Endothelial cell of hepatic sinusoid (primary cell): ENCODE results near the gene C15orf39.
"Not testable (repeated sequence)": the region's sequence is repeated elsewhere in the genome, so short reads cannot be mapped to it uniquely, and the experiment has no call there.

Experiments used
- in situ Hi-C: cut with HindIII; loops from 2 replicates; pipeline ENCODE4 v1.10.0; 2017; ENCODE audit warnings: low sequenced_read_pairs

Gene C15orf39

GRCh38 chr15:75208501-75209288 lies 7.0 kb downstream of the C15orf39 start:
- in situ Hi-C loops, result loop anchor here (25.0 kb wide), 1 partner anchor 104 kb away; no protein-coding TSS in a partner anchor

- in situ Hi-C loops, result loop anchor here (25.0 kb wide), 1 partner anchor 103 kb away; no protein-coding TSS in a partner anchor
Measured at GRCh38 chr15:75209289-75209676, 7.6 kb downstream of the C15orf39 start.

GRCh38 chr15:75210811-75211230 lies 9.1 kb downstream of the C15orf39 start:
- in situ Hi-C loops, result loop anchor here (25.0 kb wide), 1 partner anchor 101 kb away; no protein-coding TSS in a partner anchor

GRCh38 chr15:75211436-75212199 lies 9.9 kb downstream of the C15orf39 start:
- in situ Hi-C loops, result loop anchor here (25.0 kb wide), 1 partner anchor 101 kb away; no protein-coding TSS in a partner anchor

GRCh38 chr15:75212200-75212858 lies 10.6 kb downstream of the C15orf39 start:
- in situ Hi-C loops, result loop anchor here (25.0 kb wide), 1 partner anchor 100 kb away; no protein-coding TSS in a partner anchor

- in situ Hi-C loops, result loop anchor here (25.0 kb wide), 1 partner anchor 99 kb away; no protein-coding TSS in a partner anchor
Measured at GRCh38 chr15:75213212-75213767, 11.6 kb downstream of the C15orf39 start.

- in situ Hi-C loops, result loop anchor here (25.0 kb wide), 1 partner anchor 99 kb away; no protein-coding TSS in a partner anchor
Measured at GRCh38 chr15:75213768-75214221, 12.1 kb downstream of the C15orf39 start.

- in situ Hi-C loops, result loop anchor here (25.0 kb wide), 1 partner anchor 98 kb away; no protein-coding TSS in a partner anchor
Measured at GRCh38 chr15:75214293-75215096, 12.8 kb downstream of the C15orf39 start.

- in situ Hi-C loops, result loop anchor here (25.0 kb wide), 1 partner anchor 97 kb away; no protein-coding TSS in a partner anchor
Measured at GRCh38 chr15:75215107-75216004, 13.7 kb downstream of the C15orf39 start.

- in situ Hi-C loops, result loop anchor here (25.0 kb wide), 1 partner anchor 95 kb away; no protein-coding TSS in a partner anchor
Measured at GRCh38 chr15:75217012-75217411, 15.3 kb downstream of the C15orf39 start.

- in situ Hi-C loops, result loop anchor here (25.0 kb wide), 1 partner anchor 95 kb away; no protein-coding TSS in a partner anchor
Measured at GRCh38 chr15:75217574-75217973, 15.9 kb downstream of the C15orf39 start.

- in situ Hi-C loops, result loop anchor here (25.0 kb wide), 1 partner anchor 93 kb away; no protein-coding TSS in a partner anchor
Measured at GRCh38 chr15:75219507-75219929, 17.8 kb downstream of the C15orf39 start.

GRCh38 chr15:75223688-75224087 lies 22.0 kb downstream of the C15orf39 start:
- in situ Hi-C loops, result loop anchor here (25.0 kb wide), 1 partner anchor 89 kb away; no protein-coding TSS in a partner anchor

- in situ Hi-C loops, result loop anchor here (25.0 kb wide), 1 partner anchor 88 kb away; no protein-coding TSS in a partner anchor
Measured at GRCh38 chr15:75224281-75224680, 22.6 kb downstream of the C15orf39 start.

- in situ Hi-C loops, result not testable (repeated sequence)
Measured at GRCh38 chr15:75225102-75225836, 23.6 kb downstream of the C15orf39 start.

- in situ Hi-C loops, result no loop called here
Measured at GRCh38 chr15:75225951-75226732, 24.5 kb downstream of the C15orf39 start.

- in situ Hi-C loops, result not testable (repeated sequence)
Measured at GRCh38 chr15:75227112-75227511, 25.4 kb downstream of the C15orf39 start.
